TTC549 (cell line): ENCODE results near the gene CTNNA1.
"Not testable (repeated sequence)": the region's sequence is repeated elsewhere in the genome, so short reads cannot be mapped to it uniquely, and the experiment has no call there.

ENCODE experiments used
- FAIRE-seq: peaks from 2 replicates; lab custom pipeline; 2012; peaks lifted over from hg19 to GRCh38; lab: Jason Lieb, UNC

The CTNNA1 gene

DNA sequence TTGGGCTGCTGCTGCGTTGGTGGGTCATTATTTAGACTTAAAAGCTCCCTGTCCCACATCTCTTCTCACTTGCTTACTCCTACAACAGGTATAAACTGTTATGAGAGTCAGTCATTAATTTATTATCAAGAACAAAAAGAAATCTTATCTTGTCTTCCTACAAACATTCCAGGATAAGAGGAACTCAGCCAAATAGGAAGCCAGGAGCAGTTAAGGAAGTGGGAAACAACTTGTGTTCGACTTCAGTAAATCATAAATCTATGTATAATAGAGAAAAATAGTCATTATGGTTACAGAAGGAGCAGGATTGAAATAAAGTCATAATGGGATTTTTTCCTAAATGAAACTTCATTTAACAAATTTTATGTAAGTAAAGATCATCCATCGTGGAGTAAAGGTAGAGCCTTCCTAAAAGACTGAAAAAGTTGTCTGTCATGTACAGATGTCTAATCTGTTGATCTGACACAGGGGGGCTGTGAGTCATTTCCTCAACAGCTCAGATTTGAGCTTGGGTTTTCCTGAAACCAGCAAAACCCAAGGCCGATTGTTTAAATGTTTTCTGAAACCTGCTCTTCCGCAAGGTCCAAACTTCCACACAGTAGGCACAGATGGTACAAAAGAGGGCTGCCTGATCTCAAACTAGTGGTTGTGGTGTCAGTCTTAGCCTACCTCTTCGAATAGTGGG is 147.2 kb downstream of the CTNNA1 start:
- no peak for FAIRE-seq

DNA sequence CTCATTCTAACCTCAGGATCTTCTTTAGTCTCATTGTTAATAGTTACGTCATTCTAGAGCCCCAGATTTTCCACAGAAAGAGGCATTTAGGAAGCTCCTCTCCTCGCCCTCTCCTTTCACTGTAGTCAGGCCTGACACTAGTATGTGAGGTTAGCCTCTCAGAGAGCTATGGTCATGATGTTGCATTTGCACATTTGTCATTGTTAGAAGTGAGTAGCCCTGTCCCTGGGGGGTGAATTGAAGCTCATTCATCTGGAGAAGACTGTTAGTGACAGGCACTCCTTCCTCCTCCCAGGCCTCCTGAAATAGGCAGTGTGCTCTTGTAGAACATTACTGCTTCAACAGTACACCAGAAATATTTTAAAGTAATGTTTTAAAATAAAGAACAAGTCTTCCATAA is 148.5 kb downstream of the CTNNA1 start:
- no peak for FAIRE-seq

DNA sequence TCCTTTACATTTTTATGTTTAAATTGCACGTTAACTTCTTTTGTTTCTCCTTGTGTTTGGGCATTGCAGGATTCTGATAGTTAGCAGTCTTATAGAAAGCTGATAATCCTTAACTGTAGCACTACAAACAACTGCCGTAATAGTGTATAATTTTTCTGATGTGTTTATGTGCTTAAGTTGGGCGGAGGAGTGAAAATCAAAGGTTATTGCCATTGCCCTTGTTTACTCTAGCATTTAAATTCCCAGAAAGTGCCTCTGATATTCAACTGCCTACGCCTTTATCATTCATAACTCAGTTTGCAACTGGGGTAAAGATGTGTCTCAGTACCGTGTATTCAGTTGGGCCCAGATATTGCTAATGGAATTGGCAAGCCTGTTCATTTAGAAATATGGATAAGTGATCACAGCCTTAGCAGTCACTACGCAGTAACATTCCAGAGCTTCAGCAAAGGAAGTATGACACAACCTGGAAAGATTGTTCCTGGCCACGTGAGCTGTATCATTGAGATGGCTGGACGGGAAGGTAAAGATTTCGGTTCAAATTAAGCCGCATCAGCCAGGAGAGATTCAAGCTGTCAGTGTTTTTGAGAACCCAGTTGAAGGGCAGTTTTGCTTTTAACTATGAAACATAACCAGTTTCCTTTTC is 150.0 kb downstream of the CTNNA1 start:
- FAIRE-seq = no peak

DNA sequence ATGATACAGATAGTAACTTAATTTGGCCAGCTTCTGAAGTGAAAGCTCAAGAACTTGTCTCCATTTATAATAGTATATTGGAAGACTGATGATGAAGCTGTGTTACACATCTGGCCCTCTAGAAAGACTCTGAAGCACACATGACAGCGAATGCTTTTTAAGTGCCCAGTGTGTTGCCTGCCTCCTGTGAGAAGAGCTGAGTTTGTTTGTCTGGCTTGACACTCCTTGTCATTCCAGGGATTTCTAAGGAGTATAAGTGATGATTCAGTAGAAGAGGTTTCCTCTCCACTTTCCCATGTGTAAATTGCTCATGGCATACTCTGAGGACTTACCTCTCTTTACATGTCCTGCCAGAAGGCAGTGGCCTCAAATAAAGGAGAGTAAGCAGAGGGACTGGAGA is 152.3 kb downstream of the CTNNA1 start:
- FAIRE-seq = no peak

DNA sequence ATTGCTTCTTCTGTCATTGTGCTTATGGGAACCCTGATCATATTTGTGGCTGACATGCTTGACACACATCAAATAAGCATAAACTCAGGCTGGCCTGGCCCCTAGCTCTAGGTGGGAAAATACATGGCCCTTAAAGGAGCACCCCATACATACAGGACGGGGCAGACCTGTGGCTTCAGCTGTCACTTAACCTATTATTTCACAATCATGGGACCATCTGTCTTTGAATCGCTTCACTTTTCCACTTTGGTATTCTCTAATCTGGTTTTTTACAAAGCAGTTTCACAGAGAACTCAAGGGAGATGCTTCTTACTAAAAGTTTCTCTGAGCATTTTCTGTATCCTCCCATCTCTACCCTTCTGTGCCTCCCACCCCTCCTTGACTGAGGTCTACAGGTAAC is 156.5 kb downstream of the CTNNA1 start:
- no peak for FAIRE-seq

DNA sequence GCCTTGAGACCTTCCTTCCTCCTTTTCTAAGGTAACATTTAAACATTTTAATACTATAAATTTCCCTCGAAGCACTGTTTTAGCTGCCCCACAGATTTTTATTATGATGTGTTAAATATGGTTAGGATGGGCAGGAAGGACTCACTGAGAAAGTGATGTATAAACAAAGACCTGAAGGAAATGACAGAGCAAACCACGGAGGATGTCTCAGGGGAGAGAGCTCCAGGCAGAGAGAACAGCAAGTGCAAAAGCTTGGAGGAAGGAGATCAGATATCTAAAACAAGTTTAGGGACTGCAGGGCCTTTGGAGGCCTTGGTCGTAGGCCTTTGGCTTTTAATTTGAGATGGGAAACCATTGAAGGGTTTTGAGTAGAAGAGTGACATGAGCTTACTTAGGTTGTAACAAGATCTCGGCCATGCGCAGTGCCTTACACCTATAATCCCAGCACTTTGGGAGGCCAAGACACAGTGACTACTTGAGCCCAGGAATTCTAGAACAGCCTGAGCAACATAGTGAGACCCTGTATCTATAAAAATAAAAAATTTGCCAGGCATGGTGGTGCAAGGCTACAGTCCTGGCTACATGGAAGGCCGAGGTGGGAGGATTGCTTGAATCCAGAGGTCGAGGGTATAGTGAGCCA is 157.4 kb downstream of the CTNNA1 start:
- FAIRE-seq = no peak

DNA sequence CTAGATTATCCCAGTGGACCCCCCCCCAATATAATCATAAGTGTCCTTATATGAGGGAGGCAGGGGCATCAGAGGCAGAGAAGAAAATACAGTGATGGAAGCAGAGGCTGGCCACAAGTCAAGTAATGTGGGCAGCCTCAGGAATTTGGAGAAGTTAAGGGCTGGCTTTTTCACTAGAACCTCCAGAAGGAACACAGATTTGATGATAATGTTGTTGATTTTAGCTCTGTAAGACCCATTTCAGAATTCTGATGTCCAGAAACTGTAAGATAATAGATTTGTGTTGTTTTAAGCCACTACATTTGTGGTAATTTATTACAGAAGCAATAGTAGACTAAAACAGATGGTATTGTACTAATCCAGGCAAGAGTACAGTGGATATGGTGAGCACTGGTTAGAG is 158.2 kb downstream of the CTNNA1 start:
- FAIRE-seq = no peak

DNA sequence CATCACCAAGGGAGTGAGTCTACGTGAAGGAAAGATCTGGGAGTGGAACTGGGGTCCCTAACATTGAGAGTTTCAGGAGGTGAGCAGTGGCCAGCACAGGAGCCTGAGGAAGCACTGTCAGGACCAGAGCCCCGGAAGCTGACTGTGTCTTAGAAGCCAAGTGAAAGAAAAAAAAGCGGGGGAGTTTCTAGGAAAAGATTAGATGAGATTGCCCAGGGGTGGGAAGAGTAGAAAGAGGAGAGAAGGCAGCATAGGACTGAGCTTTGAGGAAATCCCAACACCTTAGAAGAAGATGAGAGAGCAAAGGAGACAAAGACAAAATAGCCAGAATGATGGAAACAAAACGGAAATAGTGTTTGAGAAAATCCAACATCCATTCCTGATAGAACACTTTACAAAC is 158.9 kb downstream of the CTNNA1 start:
- FAIRE-seq = no peak

DNA sequence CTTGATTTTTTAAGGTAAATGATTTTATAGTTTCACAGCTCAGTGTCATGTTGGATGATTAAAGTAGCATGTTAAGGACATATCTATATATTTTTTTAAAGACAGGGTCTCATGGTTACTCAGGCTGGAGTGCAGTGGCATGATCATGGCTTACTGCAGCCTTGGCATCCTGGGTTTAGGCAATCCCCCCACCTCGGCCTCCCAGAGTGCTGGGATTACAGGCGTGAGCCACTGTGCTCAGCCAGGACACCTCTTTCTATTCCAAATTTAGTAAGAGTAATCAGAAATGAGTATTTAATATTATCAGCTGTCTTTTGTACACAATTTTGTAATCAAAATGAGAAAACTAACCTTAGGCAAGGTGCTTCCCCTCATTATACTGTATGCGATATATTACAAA is 160.5 kb downstream of the CTNNA1 start:
- FAIRE-seq = no peak

DNA sequence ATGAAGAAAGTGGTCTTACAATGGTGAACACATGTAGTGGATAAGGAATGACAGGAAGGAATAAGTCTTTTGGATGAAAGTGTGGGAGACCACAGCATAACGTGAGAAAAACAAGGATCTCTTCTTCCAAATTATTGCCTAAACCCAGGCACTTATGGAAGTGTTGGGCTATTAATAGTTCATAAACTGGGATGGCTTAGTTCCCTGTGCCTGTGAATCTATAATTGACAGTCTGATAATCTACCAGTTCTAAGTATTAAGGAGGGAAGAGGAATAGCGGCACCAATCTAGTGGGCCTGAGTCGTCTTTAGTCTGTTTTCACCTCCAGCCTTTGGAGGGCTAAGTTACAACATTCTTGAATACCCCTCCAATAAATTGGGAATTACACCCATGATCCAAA is 161.1 kb downstream of the CTNNA1 start:
- FAIRE-seq = no peak

DNA sequence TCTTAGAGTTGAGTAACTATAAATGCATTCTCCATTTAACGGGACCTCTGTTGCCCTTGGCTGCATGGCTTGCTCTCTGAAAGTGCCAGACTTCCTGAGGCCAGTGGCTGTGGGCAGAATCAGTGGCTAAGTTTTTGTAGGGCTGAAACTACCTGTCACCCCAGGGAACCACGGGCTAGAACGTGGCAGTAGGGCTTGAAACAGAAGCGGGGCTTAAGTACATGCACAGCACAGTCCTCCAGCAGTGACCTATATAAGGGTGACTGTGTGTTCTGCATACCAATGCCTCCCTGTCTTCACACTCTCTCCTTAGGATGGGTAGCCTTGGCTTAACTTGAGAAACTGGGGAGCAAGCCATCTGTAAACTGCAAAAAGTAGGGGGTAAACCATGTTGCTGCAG is 165.5 kb downstream of the CTNNA1 start:
- no peak for FAIRE-seq

DNA sequence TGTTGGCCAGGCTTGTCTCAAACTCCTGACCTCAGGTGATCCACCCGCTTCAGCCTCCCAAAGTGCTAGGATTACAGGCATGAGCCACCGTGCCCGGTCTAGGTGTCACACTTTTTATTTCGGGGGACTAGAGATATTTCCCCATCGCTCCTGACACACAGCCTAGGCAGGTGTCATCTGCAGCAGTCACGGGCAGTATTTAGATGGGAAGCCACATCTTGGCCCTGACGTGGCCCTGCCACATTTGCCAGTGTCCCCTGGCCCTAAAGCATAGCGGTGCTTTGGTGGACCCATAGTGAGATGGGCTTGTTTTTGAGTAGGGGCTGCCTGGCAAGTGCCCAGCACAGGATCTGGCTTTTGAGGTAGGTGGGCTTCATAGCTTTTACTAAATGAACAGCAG is 167.0 kb downstream of the CTNNA1 start:
- no peak for FAIRE-seq

DNA sequence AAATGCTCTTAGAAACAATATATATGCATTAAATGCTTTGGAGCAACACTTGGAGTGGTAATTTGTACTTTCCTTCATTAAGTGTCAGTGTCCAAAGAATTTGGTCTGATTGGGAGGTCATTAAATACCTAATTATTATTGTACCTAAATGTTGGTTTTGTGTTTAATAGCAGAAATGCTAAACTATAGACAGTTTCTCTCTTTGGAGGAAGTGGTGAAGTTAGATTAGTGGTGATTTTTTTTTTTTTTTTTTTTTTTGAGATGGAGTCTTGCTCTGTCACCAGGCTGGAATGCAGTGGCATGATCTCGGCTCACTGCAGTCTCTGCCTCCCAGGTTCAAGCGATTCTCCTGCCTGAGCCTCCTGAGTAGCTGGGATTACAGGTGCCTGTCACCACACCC is 168.1 kb downstream of the CTNNA1 start:
- not testable (repeated sequence) for FAIRE-seq

DNA sequence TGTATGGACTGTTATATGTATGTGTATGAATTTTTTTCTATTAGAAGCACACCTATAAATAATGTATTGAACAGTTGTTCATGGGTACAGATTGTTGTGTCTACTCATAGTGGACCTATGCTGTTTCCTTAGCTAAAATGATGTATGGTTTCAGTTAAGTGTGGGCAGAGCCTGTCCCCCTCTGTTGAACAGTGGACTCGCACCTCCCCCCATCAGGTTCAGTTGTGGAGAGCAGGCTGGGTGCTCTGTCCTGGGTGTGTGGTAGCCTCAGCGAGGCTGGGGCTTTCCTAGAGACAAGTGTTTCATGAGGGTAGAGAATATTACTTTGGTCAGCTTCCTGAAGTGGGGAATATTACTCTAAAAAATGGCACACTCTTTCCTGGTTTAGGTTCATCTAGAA is 169.3 kb downstream of the CTNNA1 start:
- no peak for FAIRE-seq

DNA sequence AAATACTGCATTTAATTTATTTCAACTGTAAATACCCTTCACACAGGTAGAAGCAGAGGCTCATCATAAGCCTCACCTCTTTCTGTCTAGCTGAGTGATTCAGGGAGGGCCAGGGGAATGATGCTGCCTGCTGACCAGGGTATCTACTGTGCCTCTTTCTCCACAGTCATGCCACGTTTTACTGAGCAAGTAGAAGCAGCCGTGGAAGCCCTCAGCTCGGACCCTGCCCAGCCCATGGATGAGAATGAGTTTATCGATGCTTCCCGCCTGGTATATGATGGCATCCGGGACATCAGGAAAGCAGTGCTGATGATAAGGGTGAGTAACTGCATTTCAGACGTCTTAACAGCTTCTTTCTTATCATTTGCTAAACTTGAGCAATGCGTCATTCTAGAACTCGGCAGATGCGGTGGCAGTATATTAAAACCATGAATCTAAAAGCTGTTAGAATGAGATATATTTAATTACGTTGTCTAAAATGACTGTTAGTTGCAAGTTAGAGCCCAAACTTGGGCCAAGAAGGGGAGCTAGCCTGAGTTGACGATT is 171.9 kb downstream of the CTNNA1 start:
- FAIRE-seq = no peak

DNA sequence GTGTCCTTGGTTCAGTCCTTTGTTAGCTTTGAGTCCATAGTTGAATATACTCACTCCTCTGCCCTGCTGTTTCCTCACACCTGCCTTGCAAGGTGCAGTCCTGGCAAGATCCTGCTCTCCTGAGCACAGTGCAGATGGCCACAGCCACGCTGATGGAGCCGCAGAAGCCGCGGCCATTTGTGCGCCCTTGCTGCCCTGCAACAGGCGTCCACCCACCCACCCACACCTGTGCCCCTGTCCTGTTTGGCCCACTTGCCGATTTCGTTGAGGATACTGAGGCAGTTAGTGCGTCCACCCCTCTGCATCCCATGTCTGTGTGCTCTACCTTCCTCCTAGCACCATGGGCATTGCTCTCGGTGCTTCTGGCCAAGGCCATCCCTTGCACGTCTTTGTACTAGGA is 173.0 kb downstream of the CTNNA1 start:
- FAIRE-seq = no peak

DNA sequence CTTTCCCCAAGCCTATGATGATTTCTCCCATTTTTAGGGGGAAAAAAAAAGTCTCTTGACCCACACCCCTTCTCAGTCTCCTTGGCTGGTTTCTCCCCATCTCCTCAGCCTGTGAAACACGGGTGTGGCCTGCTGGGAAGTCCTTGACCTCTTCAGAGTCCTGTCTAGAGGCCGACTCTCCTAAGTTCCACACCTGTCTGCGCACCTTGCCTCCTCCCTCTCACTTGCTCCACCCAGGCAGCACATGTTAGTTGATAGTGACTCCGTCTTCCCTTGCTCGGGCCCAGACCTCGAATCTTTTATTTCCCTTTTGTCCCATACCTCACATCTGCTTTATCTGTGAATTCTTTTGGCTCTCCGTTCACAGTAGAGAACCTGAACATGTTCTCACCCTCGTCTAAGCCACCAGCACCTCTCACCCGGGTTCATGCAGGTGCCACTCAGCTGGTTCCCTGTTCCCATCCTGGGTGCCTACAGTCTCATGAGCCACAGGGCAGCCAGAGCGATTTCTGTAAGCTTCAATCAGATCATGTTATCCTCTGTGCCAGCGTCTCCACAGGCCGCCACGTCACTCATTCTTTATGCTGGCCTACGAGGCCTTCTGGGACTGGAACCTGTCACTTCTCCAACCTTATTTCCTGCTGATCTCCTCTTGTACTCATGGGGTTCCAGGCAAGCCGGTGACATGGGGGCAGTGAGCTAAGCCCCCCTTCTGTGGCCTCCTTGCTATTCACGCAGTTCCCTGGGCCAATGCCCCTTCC is 173.6 kb downstream of the CTNNA1 start:
- no peak for FAIRE-seq

DNA sequence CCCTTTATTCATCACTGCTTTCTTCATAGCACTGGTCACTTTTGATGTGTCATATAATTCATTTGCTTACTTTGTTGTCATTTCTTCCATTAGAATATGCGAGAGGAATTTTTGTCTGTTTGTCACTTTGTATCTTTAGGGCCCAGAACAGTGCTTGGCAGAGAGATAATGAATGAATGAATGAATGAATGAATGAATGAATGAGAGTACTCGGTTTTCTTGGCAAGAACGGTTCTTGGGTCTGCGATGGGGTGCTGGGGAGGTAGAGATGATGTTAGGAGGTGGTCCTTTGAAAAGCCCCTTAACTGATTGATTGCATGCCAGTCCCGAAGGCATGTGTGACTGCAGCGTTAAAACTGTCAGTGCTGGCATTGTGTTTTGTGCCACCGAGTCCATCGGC is 174.3 kb downstream of the CTNNA1 start:
- no peak for FAIRE-seq

DNA sequence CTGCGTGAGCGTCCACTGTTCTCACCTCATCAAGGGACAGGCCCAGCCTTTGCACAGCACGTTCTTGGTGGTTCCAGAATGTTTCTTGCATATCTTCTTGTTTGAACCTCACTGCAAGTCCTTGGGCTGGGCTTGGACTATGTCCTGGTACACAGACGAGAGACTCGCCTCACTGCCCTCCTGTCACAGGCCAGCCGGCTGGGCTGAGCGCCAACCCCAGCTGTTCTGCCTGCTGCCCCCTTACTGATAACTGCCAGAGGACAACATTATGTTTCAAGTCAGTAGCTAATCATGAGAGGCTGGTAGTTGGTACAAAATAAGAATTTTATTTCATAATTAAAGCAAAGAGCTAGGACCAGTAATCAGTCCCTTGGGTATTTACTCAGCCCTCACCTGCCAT is 174.8 kb downstream of the CTNNA1 start:
- FAIRE-seq = no peak

DNA sequence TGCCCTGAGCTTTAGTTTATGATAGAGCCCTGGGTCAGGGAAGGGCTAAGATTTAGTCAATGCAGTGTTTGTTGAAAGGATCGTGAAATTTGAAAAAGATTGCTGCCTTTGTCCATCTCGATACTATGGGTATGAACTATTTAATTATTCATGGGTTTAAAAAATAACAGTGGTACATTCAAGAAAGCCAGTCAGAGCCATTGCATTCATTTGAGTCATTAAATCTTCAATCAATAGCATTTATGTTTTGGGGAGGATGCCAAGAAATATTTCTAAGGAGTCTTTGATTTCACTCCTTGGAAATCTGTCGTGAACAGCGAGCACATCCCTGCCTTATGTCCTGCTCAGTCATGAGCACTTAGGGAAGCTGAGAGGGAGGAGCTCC is 176.3 kb downstream of the CTNNA1 start:
- no peak for FAIRE-seq

DNA sequence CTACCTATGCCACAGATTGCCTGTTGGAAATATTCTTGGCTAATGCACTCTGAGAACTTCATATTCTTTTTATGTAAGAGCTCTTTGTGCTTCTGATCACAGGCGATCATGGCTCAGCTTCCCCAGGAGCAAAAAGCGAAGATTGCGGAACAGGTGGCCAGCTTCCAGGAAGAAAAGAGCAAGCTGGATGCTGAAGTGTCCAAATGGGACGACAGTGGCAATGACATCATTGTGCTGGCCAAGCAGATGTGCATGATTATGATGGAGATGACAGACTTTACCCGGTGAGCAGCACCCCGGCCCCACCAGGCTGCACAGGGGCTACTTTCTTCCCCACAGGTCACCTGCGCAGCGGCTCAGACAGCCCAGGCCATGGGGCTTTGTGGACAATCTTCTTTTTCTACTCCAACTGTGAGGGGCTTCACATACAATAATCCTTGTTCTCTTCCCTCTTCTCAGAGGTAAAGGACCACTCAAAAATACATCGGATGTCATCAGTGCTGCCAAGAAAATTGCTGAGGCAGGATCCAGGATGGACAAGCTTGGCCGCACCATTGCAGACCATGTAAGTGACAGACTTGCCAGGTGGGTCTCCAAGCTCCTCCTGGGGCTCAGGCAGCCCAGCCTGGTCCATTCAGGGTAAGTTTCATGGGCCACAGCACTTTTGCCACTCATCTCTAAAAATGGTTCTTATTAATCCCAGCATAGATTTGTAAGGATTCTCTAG is 177.3 kb downstream of the CTNNA1 start:
- FAIRE-seq = no peak

DNA sequence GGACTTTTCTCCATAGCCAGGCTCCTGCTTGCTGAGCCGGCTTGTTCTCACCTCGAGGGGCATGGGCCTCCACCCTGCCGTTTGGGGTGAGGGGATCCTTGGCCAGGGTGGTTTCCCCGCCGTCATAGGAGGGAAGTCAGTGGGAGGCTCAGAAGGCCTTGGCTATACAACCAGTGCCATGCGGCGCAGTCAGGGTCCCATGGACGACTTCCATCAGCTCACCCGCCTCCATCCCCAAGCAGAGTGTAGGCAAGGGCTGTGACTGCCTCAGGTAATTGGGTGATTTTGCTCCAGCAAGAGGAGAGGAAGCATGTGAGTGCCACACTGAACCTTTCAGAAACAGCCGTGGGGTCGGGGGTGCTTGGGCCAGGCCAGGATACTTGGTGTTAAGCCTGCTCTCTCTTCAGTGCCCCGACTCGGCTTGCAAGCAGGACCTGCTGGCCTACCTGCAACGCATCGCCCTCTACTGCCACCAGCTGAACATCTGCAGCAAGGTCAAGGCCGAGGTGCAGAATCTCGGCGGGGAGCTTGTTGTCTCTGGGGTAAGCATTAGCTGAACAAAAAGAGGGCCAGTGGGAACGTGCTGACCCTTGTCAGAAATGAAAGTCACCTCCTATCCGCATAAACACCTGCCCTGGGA is 179.1 kb downstream of the CTNNA1 start:
- no peak for FAIRE-seq
